IMR-90 (cell line): ENCODE measurements around the gene ANK2. TPM values are rescaled to one million over a fixed set of nuclear protein-coding genes. Genes with fewer than 3 reads are reported as not detected.
"Not testable (repeated sequence)": the region's sequence is repeated elsewhere in the genome, so short reads cannot be mapped to it uniquely, and the experiment has no call there.

Source experiments
- ATAC-seq: fragments of 200-7000 bp; cut with Tn5 transposase; 2 replicates; pipeline ENCODE4 v1.9.1; 2020; ENCODE audit warnings: low read depth, mild to moderate bottlenecking, moderate library complexity
- BruUV-seq: library from RNA; stranded (reverse); fragments of 400-500 nt; replicated peaks from 2 replicates; lab custom pipeline; 2021; lab: Mats Ljungman, UMichigan
- CTCF ChIA-PET: fragments of 300-600 bp; formaldehyde crosslinking; extraction: SDS; loops from one replicate; lab custom pipeline; 2021; ENCODE audit warnings: antibody characterized with exemption; lab: Yijun Ruan, JAX
- POLR2A ChIA-PET: fragments of 300-600 bp; sonication (Branson Sonifier 250); formaldehyde crosslinking; loops from one replicate; lab custom pipeline; 2022; ENCODE audit warnings: antibody characterized with exemption; ENCODE audit not compliant: unreplicated experiment; lab: Charles Lee
- DNase-seq: peaks from one replicate; pipeline ENCODE4 v3.0.0; 2013
- H2AFZ ChIP-seq: replicated peaks from 2 replicates; pipeline ENCODE3; 2013; ENCODE audit warnings: low read length, mild to moderate bottlenecking; ENCODE audit not compliant: poor library complexity
- H2AK5ac ChIP-seq: 2 replicates; pipeline ENCODE4 v1.6.1; 2013; ENCODE audit warnings: low read depth, low read length, inconsistent platforms
- H2AK9ac ChIP-seq: replicated peaks from 2 replicates; pipeline ENCODE3; 2013; ENCODE audit warnings: mild to moderate bottlenecking, low read depth, low read length, moderate library complexity; ENCODE audit not compliant: poor library complexity
- H2BK120ac ChIP-seq: 2 replicates; pipeline ENCODE4 v1.6.1; 2013; ENCODE audit warnings: low read depth, low read length, inconsistent platforms
- H2BK15ac ChIP-seq: 3 replicates; pipeline ENCODE4 v1.6.1; 2013; ENCODE audit warnings: low read depth, low read length, inconsistent platforms
- H2BK20ac ChIP-seq: 2 replicates; pipeline ENCODE4 v1.6.1; 2013; ENCODE audit warnings: low read depth, mild to moderate bottlenecking, inconsistent platforms, low read length, moderate library complexity
- H2BK5ac ChIP-seq: 2 replicates; pipeline ENCODE4 v1.6.1; 2013; ENCODE audit warnings: mild to moderate bottlenecking, low read depth, low read length, inconsistent platforms; ENCODE audit not compliant: poor library complexity, severe bottlenecking
- H3K14ac ChIP-seq: replicated peaks from 2 replicates; pipeline ENCODE4 v1.6.1; 2013; ENCODE audit warnings: low read depth, low read length, inconsistent platforms
- H3K18ac ChIP-seq: 2 replicates; pipeline ENCODE4 v1.6.1; 2013; ENCODE audit warnings: low read depth, low read length, control low read depth
- H3K23ac ChIP-seq: 2 replicates; pipeline ENCODE4 v1.6.1; 2013; ENCODE audit warnings: low read depth, low read length, inconsistent platforms
- H3K27ac ChIP-seq: 2 replicates; pipeline ENCODE4 v1.5.1; 2013; ENCODE audit warnings: mild to moderate bottlenecking, control low read depth, low read length; ENCODE audit not compliant: insufficient read depth
- H3K27me3 ChIP-seq: 2 replicates; pipeline ENCODE4 v1.6.1; 2013; ENCODE audit warnings: low read length; ENCODE audit not compliant: control insufficient read depth, insufficient read depth
- H3K36me3 ChIP-seq: 2 replicates; pipeline ENCODE4 v1.6.1; 2013; ENCODE audit warnings: low read length, mixed read lengths; ENCODE audit not compliant: control insufficient read depth, insufficient read depth
- H3K4ac ChIP-seq: 2 replicates; pipeline ENCODE4 v1.6.1; 2013; ENCODE audit warnings: low read depth, low read length, inconsistent platforms
- H3K4me1 ChIP-seq: 2 replicates; pipeline ENCODE4 v1.6.1; 2013; ENCODE audit warnings: low read length, mixed read lengths; ENCODE audit not compliant: control insufficient read depth, insufficient read depth
- H3K4me2 ChIP-seq: 2 replicates; pipeline ENCODE4 v1.6.1; 2013; ENCODE audit warnings: low read depth, mild to moderate bottlenecking, control low read depth, low read length, moderate library complexity
- H3K4me3 ChIP-seq: 2 replicates; pipeline ENCODE4 v1.5.1; 2013; ENCODE audit warnings: low read depth, mild to moderate bottlenecking, control low read depth, low read length, moderate library complexity; ENCODE audit not compliant: insufficient read depth
- H3K56ac ChIP-seq: 2 replicates; pipeline ENCODE4 v1.6.1; 2013; ENCODE audit warnings: low read length, inconsistent platforms; ENCODE audit not compliant: insufficient read depth; ENCODE audit errors: extremely low read depth
- H3K79me1 ChIP-seq, 2 experiments: 2 replicates each; pipeline ENCODE4 v1.6.1; 2013; ENCODE audit warnings: low read length in 2 of 2, inconsistent platforms in 1 of 2, low read depth in 1 of 2
- H3K9ac ChIP-seq: 2 replicates; pipeline ENCODE4 v1.6.1; 2013; ENCODE audit warnings: low read depth, low read length, control low read depth
- H3K9me1 ChIP-seq: 2 replicates; pipeline ENCODE4 v1.6.1; 2013; ENCODE audit warnings: low read length, inconsistent platforms; ENCODE audit not compliant: insufficient read depth
- H3K9me3 ChIP-seq: 2 replicates; pipeline ENCODE4 v1.6.1; 2013; ENCODE audit warnings: low read length; ENCODE audit not compliant: control insufficient read depth, insufficient read depth
- H4K20me1 ChIP-seq: 2 replicates; pipeline ENCODE4 v1.6.1; 2013; ENCODE audit warnings: low read length, inconsistent platforms; ENCODE audit not compliant: insufficient read depth
- H4K5ac ChIP-seq: 2 replicates; pipeline ENCODE4 v1.6.1; 2013; ENCODE audit warnings: mild to moderate bottlenecking, low read depth, low read length, control low read depth
- H4K8ac ChIP-seq, 2 experiments: 2 replicates each; pipeline ENCODE4 v1.6.1; 2013; ENCODE audit warnings: low read depth in 2 of 2, low read length in 2 of 2, control low read depth in 1 of 2, inconsistent platforms in 1 of 2
- H4K91ac ChIP-seq: 2 replicates; pipeline ENCODE4 v1.6.1; 2013; ENCODE audit warnings: low read depth, low read length, inconsistent platforms; ENCODE audit not compliant: insufficient read depth
- WGBS, 2 experiments: methylation state at CpG; one replicate each; pipeline versions ENCODE4 v1.1.5 to v1.1.7; 2013; ENCODE audit warnings: missing lambda C conversion rate in 2 of 2; ENCODE audit not compliant: insufficient read length in 1 of 2; ENCODE audit errors: extremely low coverage in 2 of 2; 5-methylcytosine and 5-hydroxymethylcytosine counted together
- dilution Hi-C: fragments of 300-500 bp; cut with HindIII; formaldehyde crosslinking; loops from one replicate; pipeline ENCODE4 v1.14.3; 2018; ENCODE audit warnings: low sequenced_read_pairs; ENCODE audit not compliant: unreplicated experiment
- in situ Hi-C: fragments of 300-500 bp; cut with MboI; formaldehyde crosslinking; loops from 3 replicates; pipeline ENCODE4 v1.14.3; 2019; ENCODE audit warnings: low sequenced_read_pairs, inconsistent platforms, mixed read lengths
- intact Hi-C: fragments of 100-400 bp; cut with micrococcal nuclease; formaldehyde crosslinking; loops from 2 replicates; pipeline ENCODE4 v1.10.0; 2022
- polyA plus RNA-seq, 3 experiments: library from polyadenylated mRNA; depleted of rRNA; stranded (reverse); fragments of >200 nt; gene quantifications; 2 replicates each; pipeline ENCODE4 v1.2.3, GENCODE V29; 2012; ENCODE audit warnings: low replicate concordance in 1 of 3
- total RNA-seq: library from RNA; depleted of rRNA; stranded (reverse); fragments of >200 nt; gene quantifications from 2 replicates; pipeline ENCODE4 v1.2.3, GENCODE V29; 2012

The ANK2 gene
- total and polyA plus RNA-seq, 2 of the 4 experiments (the other 2 are of a cell fraction), result 0.82 to 6.6 TPM

- BruUV-seq, H3K4me1 ChIP-seq, H3K79me1 ChIP-seq, H2BK120ac ChIP-seq, H2AK9ac ChIP-seq, H2AFZ ChIP-seq, H3K36me3 ChIP-seq, H3K27me3 ChIP-seq, H4K8ac ChIP-seq, H4K20me1 ChIP-seq, H2BK20ac ChIP-seq, H3K4me2 ChIP-seq, DNase-seq, H3K23ac ChIP-seq, H4K91ac ChIP-seq, H3K56ac ChIP-seq, dilution Hi-C loops, H3K4me3 ChIP-seq, H4K5ac ChIP-seq, in situ Hi-C loops, H3K9me3 ChIP-seq, H2BK5ac ChIP-seq, H3K27ac ChIP-seq, H3K9ac ChIP-seq, H2BK15ac ChIP-seq, H2AK5ac ChIP-seq, H3K18ac ChIP-seq, POLR2A ChIA-PET, H3K9me1 ChIP-seq, intact Hi-C loops, H3K4ac ChIP-seq, H3K14ac ChIP-seq, ATAC-seq, CTCF ChIA-PET: not testable (repeated sequence)
- no CpG with 5 or more reads among the region's 4 CpGs for WGBS, 2 experiments
Observed at GRCh38 chr4:113244747-113245146, 195.3 kb downstream of the ANK2 start.
